GM12872 (cell line): ENCODE results near the gene EPB41L2.

ENCODE experiments used
- TF ChIP-seq, protein P1 (sequence below): IDR thresholded peaks from 3 replicates; pipeline ENCODE4 v1.5.1; 2011; ENCODE audit warnings: low read depth, mild to moderate bottlenecking, low read length, moderate library complexity; ENCODE audit not compliant: insufficient read depth

Gene EPB41L2

GRCh38 chr6:131000544-131000943, 62.5 kb downstream of the EPB41L2 start:
- TF ChIP-seq, protein P1, sequence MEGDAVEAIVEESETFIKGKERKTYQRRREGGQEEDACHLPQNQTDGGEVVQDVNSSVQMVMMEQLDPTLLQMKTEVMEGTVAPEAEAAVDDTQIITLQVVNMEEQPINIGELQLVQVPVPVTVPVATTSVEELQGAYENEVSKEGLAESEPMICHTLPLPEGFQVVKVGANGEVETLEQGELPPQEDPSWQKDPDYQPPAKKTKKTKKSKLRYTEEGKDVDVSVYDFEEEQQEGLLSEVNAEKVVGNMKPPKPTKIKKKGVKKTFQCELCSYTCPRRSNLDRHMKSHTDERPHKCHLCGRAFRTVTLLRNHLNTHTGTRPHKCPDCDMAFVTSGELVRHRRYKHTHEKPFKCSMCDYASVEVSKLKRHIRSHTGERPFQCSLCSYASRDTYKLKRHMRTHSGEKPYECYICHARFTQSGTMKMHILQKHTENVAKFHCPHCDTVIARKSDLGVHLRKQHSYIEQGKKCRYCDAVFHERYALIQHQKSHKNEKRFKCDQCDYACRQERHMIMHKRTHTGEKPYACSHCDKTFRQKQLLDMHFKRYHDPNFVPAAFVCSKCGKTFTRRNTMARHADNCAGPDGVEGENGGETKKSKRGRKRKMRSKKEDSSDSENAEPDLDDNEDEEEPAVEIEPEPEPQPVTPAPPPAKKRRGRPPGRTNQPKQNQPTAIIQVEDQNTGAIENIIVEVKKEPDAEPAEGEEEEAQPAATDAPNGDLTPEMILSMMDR = no peak

- TF ChIP-seq, protein P1 = no peak
Measured at GRCh38 chr6:130997061-130997753, 65.8 kb downstream of the EPB41L2 start.

- TF ChIP-seq, protein P1 = no peak
Measured at GRCh38 chr6:130996635-130997034, 66.4 kb downstream of the EPB41L2 start.

GRCh38 chr6:130995783-130996447, 67.1 kb downstream of the EPB41L2 start:
- TF ChIP-seq, protein P1 = no peak

GRCh38 chr6:130994319-130995097, 68.5 kb downstream of the EPB41L2 start:
- TF ChIP-seq, protein P1 = no peak

DNA sequence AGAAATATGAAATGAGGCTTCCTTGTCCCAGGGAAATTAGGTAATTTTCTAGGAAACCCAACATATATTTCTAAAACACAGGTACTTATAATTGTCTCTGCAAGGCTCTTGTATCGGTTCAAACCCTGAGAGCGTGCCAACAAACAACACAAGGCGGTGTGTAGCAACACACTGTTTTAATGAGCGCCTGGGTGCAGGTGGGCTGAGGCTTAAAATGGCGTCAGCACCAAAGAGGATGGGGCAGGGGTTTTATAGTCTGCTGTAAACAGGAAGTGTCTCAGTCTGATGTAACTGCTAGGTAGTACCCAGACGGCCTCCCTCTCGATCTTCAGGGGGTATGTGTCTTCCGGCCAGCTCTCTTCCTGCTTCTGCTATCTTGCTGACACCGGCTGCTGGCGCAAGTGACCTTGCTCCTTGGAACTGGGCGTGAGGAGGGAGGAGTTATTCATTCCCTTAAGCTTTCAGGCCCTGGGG, 69.7 kb downstream of the EPB41L2 start:
- TF ChIP-seq, protein P1 = no peak

DNA sequence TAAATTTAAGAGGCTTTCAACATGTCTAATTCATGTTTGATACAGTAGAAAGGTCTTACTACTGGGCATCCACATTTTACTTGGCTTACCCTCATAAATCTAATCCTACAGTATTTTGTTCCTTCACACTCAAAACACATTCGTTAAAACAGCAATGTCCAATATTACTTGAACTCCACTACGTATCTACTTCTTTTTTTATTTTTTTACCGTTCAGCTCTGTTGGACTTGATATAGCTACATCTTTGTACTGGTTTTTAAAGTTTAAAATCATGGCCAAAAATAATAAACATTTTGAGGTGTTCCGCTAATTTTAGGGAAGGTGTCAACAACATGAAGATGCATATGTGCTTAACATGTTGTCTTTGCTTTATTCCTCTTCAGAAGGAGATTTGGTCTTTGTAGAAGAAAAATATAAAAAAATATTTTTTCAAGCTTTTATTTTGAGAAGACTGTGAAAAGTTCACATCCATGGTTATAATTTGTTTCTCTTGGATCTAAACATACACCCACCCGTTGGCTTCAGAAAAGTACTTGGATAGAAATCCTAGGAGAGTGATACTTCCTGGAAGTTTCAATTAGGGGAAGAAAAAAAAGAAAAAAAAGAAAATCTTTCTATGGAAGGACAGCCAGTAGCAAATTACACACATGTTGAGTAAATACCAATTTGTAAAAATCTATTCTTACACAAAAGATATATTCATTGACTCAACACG, 71.5 kb downstream of the EPB41L2 start:
- TF ChIP-seq, protein P1 = no peak
